ENCODE measurements around the gene GPRC5B. TPM values are rescaled to one million over a fixed set of nuclear protein-coding genes. Genes with fewer than 3 reads are reported as not detected.

Gene GPRC5B
- total RNA-seq, 1 donor from 2014 or later, result 39.3 TPM

DNA sequence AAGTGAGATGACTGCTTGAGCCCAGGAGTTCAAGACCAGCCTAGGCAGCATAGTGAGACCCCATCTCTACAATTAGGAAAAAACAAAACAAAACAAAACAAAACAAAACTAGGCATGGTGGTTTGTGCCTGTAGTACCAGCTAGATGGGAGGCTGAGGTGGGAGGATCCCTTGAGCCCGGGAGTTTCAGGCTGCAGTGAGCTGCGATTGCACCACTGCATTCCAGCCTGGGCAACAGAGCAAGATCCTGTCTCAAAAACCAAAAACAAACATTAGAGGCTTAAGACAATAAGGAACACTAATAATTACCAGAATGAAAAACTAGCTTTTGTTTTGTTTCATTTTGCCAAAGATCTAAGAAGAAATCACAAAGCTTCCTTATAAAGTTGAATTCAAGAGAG, 69.2 kb downstream of the GPRC5B start:
- DNase-seq (ENCODE audit: low read depth in 2 of 2), result no peak

DNA sequence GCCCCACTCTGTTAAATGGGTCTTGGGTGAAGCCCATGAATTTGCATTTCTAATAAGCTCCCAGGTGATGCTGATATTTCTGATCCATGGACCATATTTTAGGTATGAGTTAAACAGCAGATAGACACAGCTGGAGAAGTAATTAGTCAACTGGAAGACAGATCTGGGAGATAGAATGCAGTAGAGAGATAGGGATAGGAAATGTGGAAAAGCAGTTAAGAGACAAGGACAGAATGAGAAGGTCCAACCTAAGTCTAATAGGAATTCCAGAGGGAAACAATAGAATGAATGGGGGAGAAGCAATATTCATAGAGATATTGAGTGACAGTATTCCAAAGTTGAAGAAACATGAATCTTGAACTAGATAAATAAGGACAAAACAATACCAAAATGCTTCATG, 71.7 kb downstream of the GPRC5B start:
- DNase-seq (ENCODE audit: low read depth in 2 of 2), result no peak

DNA sequence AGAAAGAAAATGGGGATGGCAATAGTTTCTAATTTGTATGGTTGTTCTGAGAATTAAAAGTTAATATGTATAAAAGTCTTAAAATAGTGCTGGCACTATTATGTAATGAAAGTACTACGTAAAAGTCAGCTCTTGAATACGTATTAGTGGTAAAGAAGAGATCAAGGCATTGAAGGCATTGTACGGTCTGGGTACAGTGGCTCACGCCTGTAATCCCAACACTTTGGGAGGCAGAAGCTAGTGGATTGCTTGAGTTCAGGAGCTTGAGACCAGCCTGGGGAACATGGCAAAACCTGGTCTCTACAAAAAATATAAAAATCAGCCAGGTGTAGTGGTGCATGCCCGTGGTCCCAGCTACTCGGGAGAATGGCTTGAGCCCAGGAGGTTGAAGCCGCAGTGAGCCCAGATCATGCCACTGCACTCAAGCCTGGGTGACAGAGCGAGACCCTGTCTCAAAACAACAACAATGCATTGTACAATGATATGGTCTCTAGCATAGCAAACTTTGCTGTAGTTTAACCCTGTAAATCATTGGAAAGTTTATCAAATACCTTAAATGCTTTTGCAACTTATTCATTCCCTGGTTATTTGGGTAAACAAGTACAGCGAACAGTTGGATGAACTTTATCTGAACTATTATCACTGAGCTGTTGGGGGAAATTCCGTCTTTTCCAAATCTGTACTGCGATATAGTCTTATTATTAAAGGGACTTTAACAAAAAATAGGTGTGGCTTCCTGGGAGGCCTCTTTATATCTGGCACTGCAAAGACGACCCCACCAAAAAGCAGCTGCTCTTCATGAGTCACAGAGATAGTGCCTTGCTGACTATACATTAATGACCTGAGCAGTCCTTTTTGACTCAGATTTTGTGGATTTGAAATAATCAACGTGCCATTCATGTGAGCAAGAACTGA, 73.6 kb downstream of the GPRC5B start:
- peak; percentile 74 to 79 for DNase-seq (ENCODE audit: low read depth in 2 of 2)

DNA sequence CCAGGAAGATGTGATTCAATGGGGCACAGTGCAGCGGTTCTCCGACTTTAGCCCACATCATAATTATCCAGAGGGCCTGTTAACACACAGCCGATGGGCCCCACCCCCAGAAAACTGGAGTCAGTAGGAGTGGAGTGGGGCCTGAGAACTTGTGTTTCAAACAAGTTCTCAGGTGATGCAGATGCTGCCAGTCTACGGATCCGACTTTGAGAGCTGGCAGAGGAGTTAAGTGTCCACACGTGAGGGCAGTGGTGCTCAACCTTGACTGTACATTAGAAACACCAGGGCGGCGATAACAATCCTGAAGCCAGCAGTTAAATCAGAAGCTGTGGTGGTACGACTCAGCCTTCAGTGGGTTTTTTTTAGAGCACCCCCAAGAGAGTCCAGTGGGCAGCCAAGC, 75.0 kb downstream of the GPRC5B start:
- no peak for DNase-seq (ENCODE audit: low read depth in 2 of 2)

DNA sequence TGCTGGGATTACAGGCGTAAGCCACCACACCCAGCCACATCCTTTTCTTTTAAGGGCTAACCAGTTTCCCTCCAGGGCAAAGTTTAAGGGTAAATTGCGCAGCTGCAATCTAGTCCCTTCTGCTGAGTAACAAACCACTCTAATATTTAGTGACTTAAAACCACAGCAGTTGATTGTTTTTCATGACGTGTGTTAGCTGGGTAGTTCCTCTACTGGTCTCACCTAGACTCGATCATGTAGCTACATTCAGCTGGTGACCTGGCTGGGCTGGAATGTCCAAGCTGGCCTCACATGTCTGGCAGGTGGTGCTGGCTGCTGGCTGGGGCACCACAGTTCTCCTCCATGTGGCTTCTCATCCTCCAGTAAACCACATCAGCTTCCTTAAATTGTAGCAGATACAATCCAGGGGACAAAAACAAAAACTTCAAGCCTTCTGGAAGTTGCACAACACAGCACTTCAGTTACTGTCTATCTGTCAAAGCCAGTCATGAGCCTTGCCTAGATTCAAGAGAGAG, 75.5 kb downstream of the GPRC5B start:
- peak in 1 of 2 donors; percentile 13 for DNase-seq (ENCODE audit: low read depth in 2 of 2)

DNA sequence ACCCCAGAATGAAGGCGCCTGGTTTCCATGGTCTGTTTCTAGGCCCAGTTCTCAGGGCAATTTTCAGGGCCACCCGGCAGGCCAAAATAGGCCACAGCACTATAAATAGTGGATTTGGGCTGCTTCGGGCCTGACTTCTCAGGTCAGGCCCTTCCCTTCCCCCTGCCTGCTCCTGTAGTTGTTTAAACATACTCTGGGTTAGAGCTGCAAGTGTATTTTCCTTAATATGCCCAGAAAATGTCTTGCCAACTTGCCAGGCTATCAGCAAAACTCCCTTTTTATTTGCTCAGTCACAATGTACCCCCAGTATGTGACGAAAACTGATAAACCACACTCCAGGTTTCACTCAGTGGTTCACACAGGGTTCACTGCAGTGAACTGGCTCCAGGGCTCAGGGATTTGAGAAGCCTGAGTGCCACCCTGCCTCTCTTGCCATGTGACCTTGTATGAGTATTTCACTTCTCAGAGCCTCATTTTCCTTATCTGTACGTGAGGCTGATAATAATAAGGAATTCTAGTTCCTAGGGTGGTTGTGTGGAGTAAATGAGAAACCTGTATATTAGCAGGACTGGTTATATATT, 76.5 kb downstream of the GPRC5B start:
- DNase-seq (ENCODE audit: low read depth in 2 of 2), result no peak

Other genes with a start within 250 kb of the GPRC5B start
- 8.3 and 9.4 TPM in 2 replicates for gene KNOP1, start 166.6 kb downstream of the GPRC5B start, total RNA-seq
- gene IQCK, start 166.6 kb downstream of the GPRC5B start, total RNA-seq, result 8.2 and 13.1 TPM in 2 replicates
- not detected in 2 replicates for gene GPR139, start 189.0 kb upstream of the GPRC5B start, total RNA-seq